Fibroblast of mammary gland (primary cell): ENCODE results near the gene NOB1.

Source experiments
- DNase-seq: peaks from one replicate; pipeline ENCODE4 v3.0.0-alpha.2; 2010; ENCODE audit warnings: low read depth
- H3K4me3 ChIP-seq: 2 replicates; pipeline ENCODE4 v1.5.1; 2011; ENCODE audit warnings: low read depth, mild to moderate bottlenecking, low read length, moderate library complexity; ENCODE audit not compliant: control insufficient read depth
- TF ChIP-seq, protein P1 (sequence below): conservative IDR thresholded peaks from 2 replicates; pipeline ENCODE4 v1.5.1; 2011; ENCODE audit warnings: low read depth, low read length, inconsistent platforms; ENCODE audit not compliant: control insufficient read depth, insufficient read depth

Gene NOB1

DNA sequence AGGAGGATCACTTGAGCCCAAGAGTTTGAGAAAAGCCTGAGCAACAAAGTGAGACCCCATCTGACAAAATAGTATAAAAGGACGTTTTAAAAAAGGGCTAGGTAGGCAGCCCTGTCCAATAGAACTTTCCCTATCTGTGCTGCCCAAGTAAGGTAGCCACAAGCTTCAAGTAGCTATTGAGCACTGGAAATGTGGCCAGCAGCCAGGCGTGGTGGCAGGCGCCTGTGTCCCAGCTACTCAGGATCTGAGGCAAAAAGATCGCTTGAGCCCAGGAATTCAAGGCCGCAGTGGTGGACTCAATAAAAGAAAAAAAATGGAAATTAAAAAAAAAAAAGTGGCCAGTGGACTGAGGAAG lies 26.8 kb downstream of the NOB1 start:
- TF ChIP-seq, protein P1, sequence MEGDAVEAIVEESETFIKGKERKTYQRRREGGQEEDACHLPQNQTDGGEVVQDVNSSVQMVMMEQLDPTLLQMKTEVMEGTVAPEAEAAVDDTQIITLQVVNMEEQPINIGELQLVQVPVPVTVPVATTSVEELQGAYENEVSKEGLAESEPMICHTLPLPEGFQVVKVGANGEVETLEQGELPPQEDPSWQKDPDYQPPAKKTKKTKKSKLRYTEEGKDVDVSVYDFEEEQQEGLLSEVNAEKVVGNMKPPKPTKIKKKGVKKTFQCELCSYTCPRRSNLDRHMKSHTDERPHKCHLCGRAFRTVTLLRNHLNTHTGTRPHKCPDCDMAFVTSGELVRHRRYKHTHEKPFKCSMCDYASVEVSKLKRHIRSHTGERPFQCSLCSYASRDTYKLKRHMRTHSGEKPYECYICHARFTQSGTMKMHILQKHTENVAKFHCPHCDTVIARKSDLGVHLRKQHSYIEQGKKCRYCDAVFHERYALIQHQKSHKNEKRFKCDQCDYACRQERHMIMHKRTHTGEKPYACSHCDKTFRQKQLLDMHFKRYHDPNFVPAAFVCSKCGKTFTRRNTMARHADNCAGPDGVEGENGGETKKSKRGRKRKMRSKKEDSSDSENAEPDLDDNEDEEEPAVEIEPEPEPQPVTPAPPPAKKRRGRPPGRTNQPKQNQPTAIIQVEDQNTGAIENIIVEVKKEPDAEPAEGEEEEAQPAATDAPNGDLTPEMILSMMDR = no peak
- no peak overlapping the region for H3K4me3 ChIP-seq
- no peak for DNase-seq

GRCh38 chr16:69726313-69727060 lies 28.2 kb downstream of the NOB1 start, which contains the start of gene NQO1:
Gene NQO1 (minus strand): TSS chr16:69726560. CDS start chr16:69726439, 121 bp downstream.
- TF ChIP-seq, protein P1 = no peak
- DNase-seq = peak; percentile 97
- H3K4me3 ChIP-seq = peak within 1 kb of the TSS; percentile 84

DNA sequence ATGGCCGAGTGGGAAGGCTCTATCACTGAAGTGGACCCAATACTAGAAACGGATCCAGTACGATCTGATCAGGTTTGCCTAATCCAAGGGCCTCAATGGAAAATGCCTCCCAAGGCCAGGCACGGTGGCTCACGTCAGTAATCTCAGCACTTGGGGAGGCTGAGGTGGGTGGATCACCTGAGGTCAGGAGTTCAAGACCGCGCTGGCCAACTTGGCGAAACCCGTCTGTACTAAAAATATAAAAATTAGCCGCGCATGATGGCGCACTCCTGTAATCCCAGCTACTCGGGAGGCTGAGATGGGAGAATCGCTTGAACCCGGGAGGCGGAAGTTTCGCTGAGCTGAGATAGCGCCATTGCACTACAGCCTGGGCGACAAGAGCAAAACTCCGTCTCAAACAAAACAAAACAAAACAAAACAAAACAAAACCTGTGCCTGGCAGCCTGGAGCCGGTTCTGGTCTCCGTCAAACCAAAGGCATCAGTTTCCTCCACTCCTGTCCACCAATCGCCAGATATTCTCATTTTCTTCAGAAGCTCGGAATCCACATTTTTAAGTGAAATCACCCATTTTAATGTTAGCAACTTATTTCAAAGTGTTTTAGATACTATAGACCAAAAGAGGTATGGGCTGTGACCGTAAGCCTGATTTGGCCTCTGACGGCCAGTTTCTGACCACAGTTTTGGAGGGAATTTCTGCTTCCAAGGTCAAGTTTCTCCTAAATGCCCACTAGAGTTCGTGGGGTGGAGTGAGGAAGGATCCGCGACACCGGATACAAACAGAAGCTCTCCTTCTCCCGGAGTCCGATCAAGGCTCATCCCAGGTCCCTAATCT lies 29.0 kb downstream of the NOB1 start:
- DNase-seq = no peak
- TF ChIP-seq, protein P1 = no peak
- peak overlapping the region; percentile 84 for H3K4me3 ChIP-seq

GRCh38 chr16:69724981-69725479 lies 29.7 kb downstream of the NOB1 start:
- peak overlapping the region; percentile 84 for H3K4me3 ChIP-seq
- TF ChIP-seq, protein P1 = no peak
- DNase-seq = no peak

DNA sequence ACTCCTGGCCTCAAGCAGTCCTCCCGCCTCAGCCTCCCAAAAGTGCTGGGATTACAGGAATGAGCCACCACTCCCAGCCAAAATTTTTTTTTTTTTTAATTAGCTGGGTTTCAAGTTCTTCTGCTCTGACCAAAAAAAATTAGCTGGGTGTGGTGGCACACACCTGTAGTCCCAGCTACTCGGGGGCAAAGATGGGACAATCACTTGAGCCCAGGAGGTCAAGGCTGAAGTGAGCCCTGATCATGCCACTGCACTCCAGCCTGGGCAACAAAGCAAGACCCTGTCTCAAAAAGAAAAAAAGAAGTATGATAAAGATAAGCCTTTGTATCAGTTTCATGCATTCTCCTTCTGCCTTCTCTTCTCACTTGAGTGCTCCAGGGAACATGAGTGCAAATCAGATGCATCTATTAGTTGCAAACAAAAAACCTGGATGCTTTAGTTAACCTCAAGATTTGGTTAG lies 30.3 kb downstream of the NOB1 start:
- no peak for DNase-seq
- H3K4me3 ChIP-seq = peak overlapping the region; percentile 84
- TF ChIP-seq, protein P1 = no peak

- DNase-seq = no peak
- no peak overlapping the region for H3K4me3 ChIP-seq
- TF ChIP-seq, protein P1 = no peak
These were observed 33.2 kb downstream of the NOB1 start for GRCh38 chr16:69721441-69721957.
